ENCODE measurements around the gene PLEKHJ1.

Gene PLEKHJ1

GRCh38 chr19:2234996-2235380 is 1.1 kb downstream of the PLEKHJ1 start:
- DNase-seq (ENCODE audit: low spot score), result no peak

GRCh38 chr19:2233601-2234280 is 2.4 kb downstream of the PLEKHJ1 start:
- DNase-seq (ENCODE audit: low spot score), result no peak

- no peak for DNase-seq (ENCODE audit: low spot score)
Measured at GRCh38 chr19:2232286-2233151, 3.6 kb downstream of the PLEKHJ1 start.

GRCh38 chr19:2231621-2232221 is 4.4 kb downstream of the PLEKHJ1 start:
- peak; percentile 13 for DNase-seq (ENCODE audit: low spot score)

GRCh38 chr19:2230807-2231533 is 5.2 kb downstream of the PLEKHJ1 start:
- DNase-seq (ENCODE audit: low spot score), result no peak

- DNase-seq (ENCODE audit: low spot score), result peak; percentile 10
Measured at GRCh38 chr19:2230033-2230531, 6.0 kb downstream of the PLEKHJ1 start.

- no peak for DNase-seq (ENCODE audit: low spot score)
Measured at GRCh38 chr19:2229103-2230032, 6.8 kb downstream of the PLEKHJ1 start.

GRCh38 chr19:2228157-2229030 is 7.7 kb downstream of the PLEKHJ1 start:
- DNase-seq (ENCODE audit: low spot score), result no peak

- DNase-seq (ENCODE audit: low spot score), result no peak
Measured at GRCh38 chr19:2227415-2228156, 8.5 kb downstream of the PLEKHJ1 start.

- DNase-seq (ENCODE audit: low spot score), result no peak
Measured at GRCh38 chr19:2226840-2227360, 9.2 kb downstream of the PLEKHJ1 start.

GRCh38 chr19:2226051-2226839 is 9.9 kb downstream of the PLEKHJ1 start:
- no peak for DNase-seq (ENCODE audit: low spot score)

GRCh38 chr19:2225415-2226050 is 10.6 kb downstream of the PLEKHJ1 start:
- DNase-seq (ENCODE audit: low spot score), result no peak

- no peak for DNase-seq (ENCODE audit: low spot score)
Measured at GRCh38 chr19:2224754-2225349, 11.3 kb downstream of the PLEKHJ1 start.

- no peak for DNase-seq (ENCODE audit: low spot score)
Measured at GRCh38 chr19:2223959-2224358, 12.2 kb downstream of the PLEKHJ1 start.

- DNase-seq (ENCODE audit: low spot score), result no peak
Measured at GRCh38 chr19:2223391-2223790, 12.7 kb downstream of the PLEKHJ1 start.

GRCh38 chr19:2221918-2222317 is 14.2 kb downstream of the PLEKHJ1 start:
- DNase-seq (ENCODE audit: low spot score), result no peak

GRCh38 chr19:2221250-2221831 is 14.8 kb downstream of the PLEKHJ1 start:
- no peak for DNase-seq (ENCODE audit: low spot score)

Measured in hematopoietic multipotent progenitor cell treated with erythropoietin and hydrocortisone succinate and interleukin-3 and kit ligand, for 17 days (in vitro differentiated cells).